Stimulated activated naive CD8-positive, alpha-beta T cell treated with anti-CD3 and anti-CD28 coated beads, Interleukin-15, amount 100 ng/mL, for 72 hours (primary cell): ENCODE results near the gene SETD2.
A peak's percentile ranks its signal among the peaks of the same experiment; 100 is the strongest.

Source experiments
- ATAC-seq: fragments of 150-1000 bp; cut with Tn5 transposase; 2 replicates; pipeline ENCODE4 v1.10.0; 2021; ENCODE audit warnings: mild to moderate bottlenecking, moderate library complexity
- DNase-seq, 2 donors: peaks; one replicate each; pipeline ENCODE4 v3.0.0; 2021 to 2022
- H3K27ac Mint-ChIP-seq, 2 donors: one replicate each; pipeline ENCODE4 v1.8.0; 2022; ENCODE audit warnings: mild to moderate bottlenecking in 2 of 2, mixed read lengths in 2 of 2, moderate library complexity in 2 of 2
- H3K27me3 Mint-ChIP-seq: one replicate; pipeline ENCODE4 v1.8.0; 2022; ENCODE audit warnings: mixed read lengths
- H3K4me1 Mint-ChIP-seq: one replicate; pipeline ENCODE4 v1.8.0; 2022; ENCODE audit warnings: mild to moderate bottlenecking, mixed read lengths
- H3K4me3 Mint-ChIP-seq, 2 donors: one replicate each; pipeline ENCODE4 v1.8.0; 2022; ENCODE audit warnings: mild to moderate bottlenecking in 2 of 2, mixed read lengths in 2 of 2, moderate library complexity in 1 of 2
- H3K9me3 Mint-ChIP-seq, 2 donors: one replicate each; pipeline ENCODE4 v1.8.0; 2022; ENCODE audit warnings: mixed read lengths in 2 of 2

The SETD2 gene

GRCh38 chr3:47016934-47017435 lies 146.9 kb downstream of the SETD2 start:
- Mint-ChIP-seq H3K4me1 (peaks cover 77% of the 10 kb centered on the region), H3K27ac (peak overlapping the region; percentile 74 to 77), H3K27me3 (no peaks in the 10 kb centered on the region), H3K9me3 (no peaks in the 10 kb centered on the region), H3K4me3 (peak overlapping the region; percentile 72 to 82)
- peak; percentile 48 to 73 for DNase-seq
- peak; percentile 88 for ATAC-seq

- H3K4me3 Mint-ChIP-seq, result peak overlapping the region in 1 of 2 donors; percentile 82
- H3K27me3 Mint-ChIP-seq, result no peaks in the 10 kb centered on the region
- H3K27ac Mint-ChIP-seq, result no peak overlapping the region
- no peaks in the 10 kb centered on the region for H3K9me3 Mint-ChIP-seq
- H3K4me1 Mint-ChIP-seq, result peaks cover 71% of the 10 kb centered on the region
- ATAC-seq (no peak), DNase-seq (no peak)
These were observed 147.6 kb downstream of the SETD2 start for GRCh38 chr3:47016086-47016933.

GRCh38 chr3:47015151-47015550 lies 148.8 kb downstream of the SETD2 start:
- H3K9me3 Mint-ChIP-seq, result no peaks in the 10 kb centered on the region
- no peak overlapping the region for H3K27ac Mint-ChIP-seq
- DNase-seq (no peak), ATAC-seq (no peak)
- peaks cover 74% of the 10 kb centered on the region for H3K4me1 Mint-ChIP-seq
- no peaks in the 10 kb centered on the region for H3K27me3 Mint-ChIP-seq
- no peak overlapping the region for H3K4me3 Mint-ChIP-seq

GRCh38 chr3:47014036-47014435 lies 149.9 kb downstream of the SETD2 start:
- H3K4me1 Mint-ChIP-seq, result peaks cover 70% of the 10 kb centered on the region
- H3K9me3 Mint-ChIP-seq, result no peaks in the 10 kb centered on the region
- H3K27me3 Mint-ChIP-seq, result no peaks in the 10 kb centered on the region
- H3K4me3 Mint-ChIP-seq, result no peak overlapping the region
- no peak for DNase-seq
- H3K27ac Mint-ChIP-seq, result no peak overlapping the region
- no peak for ATAC-seq

GRCh38 chr3:47013231-47013630 lies 150.7 kb downstream of the SETD2 start:
- Mint-ChIP-seq H3K4me3 (no peak overlapping the region), H3K9me3 (no peaks in the 10 kb centered on the region), H3K27me3 (no peaks in the 10 kb centered on the region), H3K4me1 (peaks cover 62% of the 10 kb centered on the region), H3K27ac (peak overlapping the region in 1 of 2 donors; percentile 79)
- ATAC-seq (no peak), DNase-seq (no peak)

GRCh38 chr3:47012342-47013230 lies 151.3 kb downstream of the SETD2 start:
- Mint-ChIP-seq H3K9me3 (no peaks in the 10 kb centered on the region), H3K27me3 (no peaks in the 10 kb centered on the region), H3K4me1 (peaks cover 56% of the 10 kb centered on the region), H3K27ac (no peak overlapping the region), H3K4me3 (no peak overlapping the region)
- DNase-seq, result peak in 1 of 2 donors; percentile 10
- no peak for ATAC-seq

- H3K9me3 Mint-ChIP-seq, result no peaks in the 10 kb centered on the region
- H3K27me3 Mint-ChIP-seq, result no peaks in the 10 kb centered on the region
- no peak overlapping the region for H3K4me3 Mint-ChIP-seq
- peak overlapping the region in 1 of 2 donors; percentile 23 for H3K27ac Mint-ChIP-seq
- no peak for DNase-seq
- peaks cover 44% of the 10 kb centered on the region for H3K4me1 Mint-ChIP-seq
- no peak for ATAC-seq
These were observed 152.5 kb downstream of the SETD2 start for GRCh38 chr3:47011371-47011770.

- Mint-ChIP-seq H3K4me1 (peaks cover 40% of the 10 kb centered on the region), H3K27me3 (no peaks in the 10 kb centered on the region), H3K4me3 (peak overlapping the region in 1 of 2 donors; percentile 47), H3K27ac (peak overlapping the region in 1 of 2 donors; percentile 23), H3K9me3 (no peaks in the 10 kb centered on the region)
- ATAC-seq (no peak), DNase-seq (no peak)
These were observed 153.0 kb downstream of the SETD2 start for GRCh38 chr3:47010910-47011309.

- H3K4me3 Mint-ChIP-seq, result peak overlapping the region; percentile 54 to 89
- no peak for ATAC-seq
- H3K27ac Mint-ChIP-seq, result peak overlapping the region in 1 of 2 donors; percentile 98
- no peaks in the 10 kb centered on the region for H3K27me3 Mint-ChIP-seq
- no peaks in the 10 kb centered on the region for H3K9me3 Mint-ChIP-seq
- DNase-seq, result no peak
- H3K4me1 Mint-ChIP-seq, result peaks cover 38% of the 10 kb centered on the region
These were observed 153.7 kb downstream of the SETD2 start for GRCh38 chr3:47010111-47010712.

GRCh38 chr3:47009225-47010110 lies 154.4 kb downstream of the SETD2 start:
- DNase-seq (peak; percentile 87 to 88), ATAC-seq (peak; percentile 92)
- Mint-ChIP-seq H3K27ac (peak overlapping the region; percentile 54 to 98), H3K9me3 (no peaks in the 10 kb centered on the region), H3K27me3 (no peaks in the 10 kb centered on the region), H3K4me1 (peaks cover 36% of the 10 kb centered on the region), H3K4me3 (peak overlapping the region; percentile 54 to 89)

GRCh38 chr3:47008851-47009224 lies 155.1 kb downstream of the SETD2 start:
- H3K4me3 Mint-ChIP-seq, result peak overlapping the region in 1 of 2 donors; percentile 9
- H3K27ac Mint-ChIP-seq, result peak overlapping the region in 1 of 2 donors; percentile 34
- no peaks in the 10 kb centered on the region for H3K27me3 Mint-ChIP-seq
- DNase-seq (no peak), ATAC-seq (no peak)
- peaks cover 34% of the 10 kb centered on the region for H3K4me1 Mint-ChIP-seq
- no peaks in the 10 kb centered on the region for H3K9me3 Mint-ChIP-seq

- H3K27ac Mint-ChIP-seq, result no peak overlapping the region
- ATAC-seq, result no peak
- no peaks in the 10 kb centered on the region for H3K9me3 Mint-ChIP-seq
- no peaks in the 10 kb centered on the region for H3K27me3 Mint-ChIP-seq
- no peak overlapping the region for H3K4me3 Mint-ChIP-seq
- H3K4me1 Mint-ChIP-seq, result peaks cover 29% of the 10 kb centered on the region
- DNase-seq, result no peak
These were observed 155.6 kb downstream of the SETD2 start for GRCh38 chr3:47008234-47008796.

- H3K9me3 Mint-ChIP-seq, result no peaks in the 10 kb centered on the region
- DNase-seq (no peak), ATAC-seq (no peak)
- H3K4me3 Mint-ChIP-seq, result no peak overlapping the region
- H3K27ac Mint-ChIP-seq, result no peak overlapping the region
- no peaks in the 10 kb centered on the region for H3K27me3 Mint-ChIP-seq
- peaks cover 23% of the 10 kb centered on the region for H3K4me1 Mint-ChIP-seq
These were observed 156.3 kb downstream of the SETD2 start for GRCh38 chr3:47007482-47008233.

GRCh38 chr3:47007001-47007400 lies 156.9 kb downstream of the SETD2 start:
- Mint-ChIP-seq H3K27ac (no peak overlapping the region), H3K27me3 (no peaks in the 10 kb centered on the region), H3K4me3 (no peak overlapping the region), H3K9me3 (no peaks in the 10 kb centered on the region), H3K4me1 (peaks cover 19% of the 10 kb centered on the region)
- ATAC-seq, result no peak
- no peak for DNase-seq
